SIG-M5 treated with dmso at 0.1 percent for 504 hours (cell line): Measurements from ENCODE around the gene PHLDB1.

Source experiments
- DNase-seq: peaks from one replicate; lab custom pipeline; 2025; ENCODE audit not compliant: unreplicated experiment; lab: John Stamatoyannopoulos, UW

The PHLDB1 gene

DNA sequence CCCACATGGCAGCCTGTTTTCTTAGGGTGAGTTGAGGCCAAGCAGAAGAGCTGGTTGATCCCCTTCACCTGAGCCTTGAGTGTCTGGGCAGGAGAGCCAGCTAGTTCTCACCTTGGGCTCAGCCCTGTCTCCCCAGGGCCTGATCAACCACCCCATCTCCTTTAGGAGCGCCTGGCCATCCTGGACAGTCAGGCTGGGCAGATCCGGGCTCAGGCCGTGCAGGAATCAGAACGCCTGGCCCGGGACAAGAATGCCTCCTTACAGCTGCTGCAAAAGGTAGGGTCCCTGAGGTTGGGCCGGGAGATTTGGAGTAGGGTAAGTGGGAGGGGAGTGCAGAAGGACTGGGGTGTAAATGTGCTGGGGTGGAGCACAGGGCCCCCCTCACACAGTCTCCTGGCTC lies 31.3 kb downstream of the PHLDB1 start:
- no peak for DNase-seq

DNA sequence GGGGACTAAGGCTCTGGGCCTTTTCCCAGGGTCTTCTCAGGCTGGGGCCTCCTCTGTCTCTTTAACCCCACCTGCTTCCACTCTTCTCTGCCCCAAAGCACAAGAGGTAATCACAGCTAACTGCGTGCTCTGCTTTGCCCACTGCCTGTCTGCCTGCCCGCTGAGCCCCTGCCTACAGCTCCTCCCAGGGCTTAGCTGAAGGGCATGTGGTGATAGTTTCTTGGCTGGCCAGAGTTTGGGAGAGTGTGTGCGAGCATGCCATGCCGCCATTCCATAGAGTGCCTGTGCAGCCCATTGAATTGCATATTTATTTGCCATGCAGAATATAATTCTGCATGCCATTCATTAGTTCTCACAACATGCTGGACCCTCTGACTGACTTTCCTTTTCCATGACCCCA lies 32.5 kb downstream of the PHLDB1 start:
- DNase-seq: no peak

DNA sequence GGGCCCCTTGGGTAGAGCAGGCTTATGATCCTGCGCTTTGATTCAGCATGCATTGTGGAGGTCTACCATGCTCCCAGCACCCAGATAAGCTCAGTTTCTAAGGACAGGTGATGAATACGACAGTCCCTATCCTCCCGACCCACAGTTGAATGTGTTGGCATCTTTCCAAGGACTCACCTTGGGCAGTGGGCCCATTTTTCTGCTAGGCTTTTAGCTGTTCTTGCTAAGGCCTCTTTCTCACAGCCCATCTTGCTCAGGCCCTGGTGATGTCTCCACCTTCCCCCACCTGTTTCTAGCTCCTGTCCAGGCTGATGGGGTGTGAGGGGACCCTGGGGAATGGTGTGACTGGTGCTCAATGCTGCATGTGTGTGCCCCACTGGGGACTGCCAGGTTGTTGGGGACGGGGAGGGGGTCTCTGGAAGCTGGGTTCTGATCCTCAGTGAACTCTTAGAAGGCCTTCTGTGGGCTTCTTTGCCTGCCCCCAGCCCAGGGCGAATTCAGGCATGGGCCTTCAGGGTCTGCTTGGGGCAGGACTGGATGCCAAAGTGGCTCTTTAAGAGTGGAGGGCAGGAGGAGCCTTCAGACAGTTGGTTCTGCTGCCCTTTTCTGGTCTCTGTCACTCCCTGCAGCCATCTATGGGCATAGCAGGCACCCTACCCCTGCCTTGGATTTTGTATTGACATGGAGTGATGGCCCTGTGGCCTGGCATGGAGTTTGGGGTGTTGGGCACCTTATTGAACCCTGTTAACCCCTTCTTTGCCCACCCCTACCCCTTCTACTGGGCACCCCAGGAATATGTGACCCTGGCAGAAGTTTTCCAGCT lies 33.1 kb downstream of the PHLDB1 start:
- no peak for DNase-seq

DNA sequence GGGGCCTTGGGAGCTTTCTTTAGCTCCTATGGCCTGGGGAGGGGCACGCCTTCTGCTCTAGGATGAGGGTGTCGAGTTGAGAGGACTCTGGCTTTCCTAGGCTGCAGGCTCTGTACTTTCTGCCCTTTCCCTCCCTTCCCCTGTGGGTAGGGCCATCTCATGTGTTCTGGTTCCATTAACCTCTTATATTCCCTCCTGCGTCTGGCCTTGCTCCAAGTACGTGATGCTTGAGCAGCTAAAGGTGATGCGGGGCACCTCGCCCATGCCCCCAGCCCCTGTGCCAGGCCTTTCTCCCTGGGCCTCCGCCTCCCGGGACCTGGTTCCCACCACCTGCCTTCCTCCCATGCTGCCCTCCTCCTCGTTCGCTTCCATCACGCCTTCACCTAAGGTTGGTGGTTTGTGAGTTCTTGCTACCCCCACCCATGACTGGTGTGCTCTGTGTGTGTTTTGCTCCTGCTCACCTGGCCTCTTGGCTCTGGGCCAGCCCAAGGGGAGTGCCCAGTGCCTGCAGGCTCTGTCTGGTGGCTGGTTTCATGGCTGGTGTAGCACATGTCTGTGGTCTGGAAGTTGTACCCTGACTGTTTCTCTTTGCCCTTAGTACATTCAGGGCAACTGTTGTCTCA lies 34.1 kb downstream of the PHLDB1 start:
- no peak for DNase-seq

DNA sequence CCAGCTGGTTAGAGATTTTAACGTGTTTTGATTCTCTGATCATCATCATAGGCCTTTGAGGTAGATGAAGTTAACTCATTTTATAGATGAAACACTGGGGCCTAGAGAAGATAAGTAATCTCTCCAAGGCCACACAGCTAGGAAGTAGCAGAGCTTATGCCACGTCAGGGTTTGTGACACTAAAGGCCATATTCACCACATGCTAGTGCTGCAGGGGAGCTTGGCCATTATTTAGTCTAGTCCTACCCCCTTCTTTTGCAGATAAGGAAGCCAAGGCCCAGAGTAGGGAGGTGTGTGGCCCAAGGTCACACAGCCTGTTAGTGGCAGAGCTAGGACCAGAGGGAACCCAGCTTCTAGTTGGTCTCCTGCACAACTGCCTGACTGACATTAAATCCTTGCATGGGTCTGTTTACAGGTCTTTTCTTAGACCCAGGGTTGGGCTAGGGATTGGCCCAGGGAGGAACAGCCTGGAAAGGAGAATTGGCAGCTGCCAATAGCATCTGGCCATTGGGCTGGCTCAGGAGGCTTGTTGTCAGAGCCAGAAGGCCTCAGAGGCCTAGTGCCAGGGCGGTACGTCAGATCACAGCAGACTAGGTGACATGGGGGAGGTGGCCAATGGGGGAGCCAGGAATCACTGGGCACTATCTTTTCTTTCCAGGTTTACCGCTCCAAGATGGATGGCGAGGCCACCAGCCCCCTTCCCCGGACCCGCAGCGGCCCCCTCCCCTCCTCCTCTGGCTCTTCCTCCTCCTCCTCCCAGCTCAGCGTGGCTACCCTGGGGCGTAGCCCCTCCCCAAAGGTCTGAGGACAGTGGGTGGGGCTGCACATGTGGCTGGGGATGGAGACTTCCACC lies 36.0 kb downstream of the PHLDB1 start:
- DNase-seq: no peak

DNA sequence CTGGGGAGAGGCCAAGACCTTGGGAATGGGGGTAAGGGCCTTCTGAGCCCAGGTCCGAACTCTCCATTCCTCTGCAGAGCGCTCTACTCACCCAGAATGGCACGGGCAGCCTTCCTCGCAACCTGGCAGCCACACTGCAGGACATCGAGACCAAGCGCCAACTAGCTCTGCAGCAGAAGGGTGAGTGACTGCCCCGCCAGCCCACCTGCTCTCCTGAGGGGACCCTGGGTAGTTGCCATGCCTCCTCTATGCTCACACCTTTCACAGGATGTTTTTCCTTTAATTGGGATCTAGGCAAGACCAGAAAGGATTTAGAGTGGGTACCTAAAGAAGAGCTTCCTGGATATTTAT lies 36.6 kb downstream of the PHLDB1 start:
- DNase-seq: no peak

DNA sequence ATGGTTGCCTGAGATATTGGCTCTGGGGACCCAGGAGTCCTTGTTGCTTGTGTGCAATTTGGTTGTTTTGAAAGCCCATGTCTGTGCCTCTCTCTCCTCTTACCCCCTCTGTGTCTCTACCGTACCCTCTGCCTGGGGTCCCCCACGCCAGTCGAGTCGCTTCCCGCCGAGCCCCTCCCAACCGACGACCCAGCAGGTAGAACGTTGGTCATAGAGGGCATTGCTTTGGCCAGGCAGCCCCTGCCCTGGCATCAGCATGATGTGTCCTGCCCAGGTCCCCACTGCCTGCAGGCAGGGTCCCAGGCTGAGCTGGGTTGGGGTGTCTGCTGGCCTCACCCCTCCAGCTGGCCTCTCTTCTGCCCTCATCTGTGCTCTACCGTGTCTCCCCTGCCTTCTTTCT lies 37.1 kb downstream of the PHLDB1 start:
- no peak for DNase-seq

DNA sequence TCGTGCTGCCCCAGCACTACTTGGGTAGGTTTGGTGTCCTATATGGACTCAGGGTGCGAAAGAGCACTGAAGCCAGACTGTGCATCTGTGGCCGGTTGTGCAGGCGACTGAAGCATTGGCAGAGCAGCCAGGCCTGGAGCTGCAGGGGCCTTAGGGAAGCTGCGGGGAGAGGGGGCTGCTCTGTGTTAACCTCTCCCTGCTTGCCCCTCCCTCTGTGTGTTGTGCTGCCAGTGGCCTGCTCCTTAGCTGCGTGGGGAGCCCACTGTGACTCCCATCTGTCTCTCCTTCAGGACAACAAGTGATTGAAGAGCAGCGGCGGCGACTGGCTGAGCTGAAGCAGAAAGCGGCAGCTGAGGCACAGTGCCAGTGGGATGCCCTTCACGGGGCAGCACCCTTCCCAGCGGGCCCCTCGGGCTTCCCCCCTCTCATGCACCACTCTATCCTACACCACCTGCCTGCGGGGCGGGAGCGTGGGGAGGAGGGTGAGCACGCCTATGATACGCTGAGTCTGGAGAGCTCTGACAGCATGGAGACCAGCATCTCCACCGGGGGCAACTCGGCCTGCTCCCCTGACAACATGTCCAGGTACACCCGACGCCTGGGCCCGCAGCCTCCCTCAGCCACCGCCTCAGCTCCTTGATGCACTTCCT lies 37.8 kb downstream of the PHLDB1 start:
- DNase-seq: no peak

DNA sequence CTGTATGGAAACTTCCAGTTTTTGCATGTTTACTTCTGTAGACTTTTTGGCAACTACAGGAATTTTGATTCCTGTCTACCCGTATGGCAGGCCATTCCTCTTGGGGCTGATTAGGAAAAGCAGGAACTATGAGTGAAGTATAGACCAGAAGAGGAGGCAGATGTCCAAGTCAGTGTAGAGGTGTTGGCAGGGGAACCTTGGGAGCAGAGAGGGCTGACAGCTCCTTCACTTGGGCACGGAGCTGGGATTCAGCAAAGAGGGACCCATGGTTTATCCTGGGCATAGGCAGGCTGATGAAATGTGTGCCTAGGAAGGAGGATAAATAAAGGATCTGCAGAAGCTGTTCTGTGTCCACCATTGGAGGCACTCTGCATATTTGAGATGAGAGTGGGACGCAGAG lies 39.0 kb downstream of the PHLDB1 start:
- DNase-seq: no peak

DNA sequence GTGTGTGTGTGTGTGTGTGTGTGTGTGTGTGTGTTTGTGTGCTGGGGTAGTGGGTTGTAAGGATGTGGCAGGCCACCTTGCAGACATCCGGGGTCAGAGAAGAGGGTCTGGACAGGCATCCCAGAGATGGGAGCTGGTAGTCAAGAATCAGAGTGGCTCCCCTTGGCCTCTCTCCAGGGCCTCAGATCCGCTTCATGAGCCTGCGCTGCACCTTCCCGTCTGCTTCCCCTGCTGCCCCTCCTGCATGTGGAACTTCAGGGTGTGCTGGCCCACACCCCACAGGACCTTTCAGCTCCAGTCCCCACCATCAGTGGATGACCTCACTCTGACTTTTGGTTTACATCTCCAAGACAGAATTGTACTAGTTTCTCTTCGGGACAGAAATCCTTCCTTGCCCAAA lies 40.9 kb downstream of the PHLDB1 start:
- DNase-seq: no peak

DNA sequence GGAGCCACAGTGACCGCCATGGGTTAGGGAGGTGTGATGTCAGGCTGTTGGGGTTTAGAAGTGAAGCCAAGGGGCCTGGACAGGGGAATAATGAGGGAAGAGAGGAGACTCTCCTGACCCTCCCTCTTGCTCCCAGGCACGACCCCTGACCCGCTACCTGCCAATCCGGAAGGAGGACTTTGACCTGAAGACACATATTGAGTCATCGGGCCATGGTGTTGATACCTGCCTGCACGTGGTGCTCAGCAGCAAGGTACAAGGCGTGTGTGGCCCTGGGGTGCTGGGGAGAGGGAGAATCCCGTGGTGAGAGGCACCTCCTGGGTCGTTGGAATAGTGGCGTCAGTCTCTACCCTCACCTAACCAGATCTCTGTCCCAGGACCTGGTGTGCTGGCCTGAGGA lies 42.5 kb downstream of the PHLDB1 start:
- no peak for DNase-seq

DNA sequence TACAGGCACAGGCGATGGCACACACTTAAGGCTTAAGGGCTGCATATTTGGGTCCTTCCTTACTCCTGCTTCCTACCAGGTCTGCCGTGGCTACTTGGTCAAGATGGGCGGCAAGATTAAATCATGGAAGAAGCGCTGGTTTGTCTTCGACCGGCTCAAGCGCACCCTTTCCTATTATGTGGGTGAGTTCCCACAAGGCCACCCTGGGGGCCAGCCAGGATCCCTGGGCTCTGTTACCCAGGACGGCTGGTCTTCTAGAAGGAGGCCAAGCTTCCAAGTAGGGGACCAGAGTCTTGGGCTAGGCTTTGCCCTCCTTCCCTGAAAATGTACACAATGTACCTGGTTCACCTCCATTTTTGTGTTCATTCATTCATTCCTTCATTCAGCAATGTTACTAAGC lies 43.0 kb downstream of the PHLDB1 start:
- no peak for DNase-seq

DNA sequence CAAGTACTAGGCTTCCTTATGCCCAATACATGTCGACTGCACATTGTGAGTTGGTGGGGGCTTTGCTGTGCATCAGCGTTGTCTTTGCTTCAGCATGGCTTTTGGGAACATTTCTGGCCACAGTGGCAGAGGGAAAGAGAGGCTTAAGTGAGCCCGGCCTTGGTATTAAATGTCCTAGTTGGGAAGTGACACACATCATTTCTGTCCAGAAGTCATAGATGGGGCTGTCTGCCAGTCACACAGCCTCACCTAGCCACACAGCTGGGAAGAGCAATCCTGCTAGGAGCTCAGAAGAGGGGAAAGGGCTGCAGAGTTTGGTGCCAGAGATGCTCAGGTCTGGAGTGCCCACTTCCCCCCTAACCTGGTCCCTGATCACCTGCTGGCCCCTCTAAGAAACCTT lies 44.4 kb downstream of the PHLDB1 start:
- no peak for DNase-seq

DNA sequence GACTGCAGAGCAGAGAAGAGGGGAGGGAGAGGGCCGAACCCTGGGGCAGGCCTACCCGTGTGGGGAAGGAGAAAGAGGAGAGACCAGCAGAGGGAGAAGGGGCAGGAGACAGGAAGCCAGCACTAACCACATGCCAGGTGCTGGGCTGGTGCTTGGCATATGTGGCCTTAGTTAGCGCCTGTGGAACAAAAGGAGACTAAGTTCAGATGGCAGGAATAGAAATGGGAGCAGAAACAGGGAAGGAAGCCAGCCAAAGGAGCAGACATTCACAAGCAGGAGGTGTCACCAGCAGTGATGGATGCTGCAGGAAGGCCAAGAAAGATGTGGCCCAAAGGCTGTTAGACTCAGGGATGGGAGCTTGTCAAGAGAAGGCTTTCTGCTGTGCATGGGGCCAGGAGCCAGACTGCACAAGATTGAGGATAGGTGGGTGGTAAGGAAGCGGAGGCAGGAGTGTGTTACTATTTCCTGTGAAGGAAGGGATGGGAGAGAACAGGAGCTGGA lies 45.3 kb downstream of the PHLDB1 start:
- no peak for DNase-seq

DNA sequence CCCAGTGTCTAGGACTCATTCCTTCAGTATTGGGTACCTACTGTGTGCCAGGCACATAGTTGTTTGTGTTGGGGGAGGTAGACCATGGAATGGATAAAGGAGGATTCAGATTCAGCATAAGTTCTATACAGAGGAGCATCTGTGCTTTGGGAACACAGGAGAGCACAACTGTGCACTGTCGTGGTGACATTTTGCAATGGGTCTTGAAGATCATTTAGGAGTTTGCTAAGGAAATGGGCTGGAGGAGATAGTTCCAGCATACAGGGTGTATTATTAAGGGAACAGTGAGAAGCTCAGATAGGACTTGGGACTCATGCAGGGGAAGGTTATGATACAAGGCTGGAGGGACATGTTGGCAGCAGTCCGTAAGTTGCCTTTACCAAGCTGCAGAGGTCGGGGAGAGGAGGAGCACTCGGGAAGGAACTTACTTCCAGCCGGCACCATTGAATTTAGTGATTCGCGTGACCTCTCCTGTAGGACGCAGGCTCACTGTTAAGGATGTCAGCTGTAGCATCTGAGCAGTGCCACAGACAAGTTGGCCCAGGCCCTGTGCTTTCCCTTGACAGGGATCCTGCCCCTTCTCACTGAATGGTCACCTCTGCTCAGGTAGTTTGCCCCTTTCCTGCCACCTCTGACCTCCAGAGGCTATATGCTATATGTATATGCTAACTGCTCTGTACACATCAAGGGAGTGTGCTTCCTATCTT lies 46.4 kb downstream of the PHLDB1 start:
- DNase-seq: no peak

DNA sequence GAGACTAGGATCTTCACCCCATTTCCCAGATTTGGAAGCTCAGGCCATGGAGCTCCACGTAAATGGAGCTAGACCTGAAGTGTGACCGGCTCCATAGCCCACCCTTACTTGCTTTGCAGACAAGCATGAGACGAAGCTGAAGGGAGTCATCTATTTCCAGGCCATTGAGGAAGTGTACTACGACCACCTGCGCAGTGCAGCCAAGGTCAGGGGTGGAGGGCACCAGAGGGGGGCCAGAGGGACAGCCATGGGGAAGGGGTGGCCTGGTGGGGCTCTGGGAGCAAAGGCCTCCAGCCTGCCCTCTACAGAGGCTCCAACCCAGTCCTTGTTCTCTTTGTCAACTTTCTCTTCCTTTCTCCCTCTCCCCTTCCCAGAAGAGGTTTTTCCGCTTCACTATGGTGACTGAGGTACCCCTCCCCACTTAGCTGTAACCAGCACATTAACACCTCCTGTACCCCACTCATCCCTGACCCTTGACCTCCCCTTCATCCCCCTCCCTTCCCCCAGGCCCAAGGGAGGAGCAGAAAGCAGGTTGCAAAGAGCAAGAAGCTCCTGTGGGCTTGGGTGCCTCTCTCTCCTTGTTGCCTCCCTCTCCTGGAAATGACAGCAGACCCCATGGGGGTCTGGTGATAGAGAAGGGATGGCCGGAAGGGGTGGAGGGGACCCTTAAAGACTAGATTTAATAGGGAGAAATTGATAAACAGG lies 48.2 kb downstream of the PHLDB1 start:
- no peak for DNase-seq

DNA sequence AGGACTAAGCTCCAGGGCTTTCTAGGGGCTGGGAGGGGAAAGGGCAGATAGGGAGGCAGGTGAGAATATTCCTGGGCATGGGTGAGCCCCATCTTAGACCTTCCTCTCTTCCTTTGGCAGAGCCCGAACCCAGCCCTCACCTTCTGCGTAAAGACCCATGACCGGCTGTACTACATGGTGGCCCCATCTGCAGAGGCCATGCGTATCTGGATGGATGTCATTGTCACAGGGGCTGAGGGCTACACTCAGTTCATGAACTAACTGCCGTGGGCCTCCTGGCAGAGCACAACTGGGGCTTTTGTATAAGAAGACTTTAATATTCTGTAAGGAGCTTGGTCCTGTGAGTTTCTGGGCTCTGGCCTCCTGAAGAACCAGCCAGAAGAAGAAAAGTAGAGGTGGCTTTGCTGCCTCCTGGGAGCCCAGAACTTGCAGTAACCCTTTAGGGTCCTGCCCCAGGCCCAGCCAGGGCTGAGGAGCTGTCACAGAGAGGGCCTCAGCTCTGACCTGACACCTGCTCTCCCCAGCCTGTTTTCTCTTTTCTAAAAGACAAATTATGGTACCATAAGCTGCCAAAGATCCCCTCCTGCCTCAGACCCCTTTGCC lies 49.2 kb downstream of the PHLDB1 start:
- no peak for DNase-seq

DNA sequence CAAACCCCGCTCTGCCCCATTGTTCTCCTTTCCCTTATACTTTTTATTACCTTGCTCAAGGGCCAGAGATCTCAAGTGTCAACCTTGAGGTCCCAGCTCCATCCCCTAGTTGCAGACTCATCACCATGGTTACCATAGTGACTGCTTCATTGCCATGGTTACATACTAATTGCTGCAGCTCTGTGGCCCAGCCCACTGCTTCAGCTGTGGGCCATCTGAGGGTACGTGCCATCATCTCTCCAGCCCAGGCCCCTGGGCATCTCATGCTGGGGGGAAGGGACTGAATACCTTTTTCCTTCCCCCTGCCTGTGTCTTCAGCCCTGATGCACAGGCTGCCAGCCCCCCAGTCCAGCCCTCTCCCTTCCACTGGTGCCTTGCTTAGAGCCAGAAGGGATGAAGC lies 49.8 kb downstream of the PHLDB1 start:
- no peak for DNase-seq

DNA sequence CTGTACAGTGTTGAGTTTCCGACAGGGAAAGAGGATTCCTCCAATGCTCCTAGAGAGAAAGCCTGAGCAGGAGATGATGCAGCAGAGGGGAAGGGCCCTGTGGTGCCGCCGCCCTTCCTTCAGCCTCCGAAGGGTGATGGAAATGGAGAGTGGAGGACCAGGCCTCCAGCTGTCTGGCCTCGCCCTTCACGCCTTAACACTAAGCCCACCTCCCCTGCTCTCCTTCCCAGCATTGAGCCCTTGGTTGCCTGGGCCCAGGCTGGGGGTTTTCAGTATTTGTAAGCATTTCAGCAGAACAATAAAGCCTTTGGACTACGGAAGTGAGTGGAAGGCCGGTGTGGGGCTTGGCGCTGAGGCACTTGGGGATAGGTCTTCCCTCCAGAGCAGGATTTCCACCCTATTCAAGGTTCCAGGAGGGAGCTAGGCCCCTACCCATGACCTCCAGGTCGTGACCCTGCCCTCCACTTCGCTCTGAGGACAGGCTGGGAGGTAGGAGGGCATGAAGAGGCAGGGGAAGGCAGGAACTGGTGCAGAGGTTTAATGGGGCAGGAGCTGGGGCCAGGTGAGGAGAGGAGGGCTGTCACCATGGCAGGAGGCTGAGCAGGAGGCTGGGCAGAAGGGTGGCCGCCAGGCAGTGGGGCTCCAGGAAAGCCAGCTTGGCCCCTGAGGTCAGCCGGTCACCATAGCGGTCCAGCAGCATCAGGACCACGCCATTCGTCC lies 50.5 kb downstream of the PHLDB1 start:
- no peak for DNase-seq
